VCaP (cell line): Measurements from ENCODE around the gene ZNF157.

ENCODE experiments used
- H3K27ac ChIP-seq: fragments of 450-650 bp; 2 replicates; pipeline ENCODE4 v1.5.1; 2017
- TF ChIP-seq, protein P1 (sequence below): fragments of 450-650 bp; conservative IDR thresholded peaks from 2 replicates; pipeline ENCODE4 v1.5.1; 2017; ENCODE audit warnings: mild to moderate bottlenecking, moderate library complexity

The ZNF157 gene

DNA sequence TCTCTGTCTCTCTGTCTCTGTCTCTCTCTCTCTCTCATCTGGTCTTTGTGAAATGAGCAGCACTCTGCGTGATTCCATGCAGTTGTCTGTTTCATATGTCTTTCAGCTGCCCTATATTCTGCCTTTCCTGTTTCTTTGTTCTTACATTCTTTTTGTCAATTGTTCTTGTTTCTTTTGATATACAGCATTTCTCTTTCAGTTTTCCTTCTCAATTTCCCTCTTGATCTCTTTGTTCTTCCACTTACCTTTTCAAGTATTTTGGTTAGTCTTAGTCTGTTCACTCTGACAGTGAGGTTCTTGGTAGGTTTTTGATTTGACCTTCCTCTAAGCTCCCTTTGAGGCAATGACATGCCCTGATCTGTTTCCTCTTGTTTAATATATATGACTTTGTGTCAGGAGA is 20.4 kb downstream of the ZNF157 start:
- H3K27ac ChIP-seq = no peak overlapping the region
- TF ChIP-seq, protein P1, sequence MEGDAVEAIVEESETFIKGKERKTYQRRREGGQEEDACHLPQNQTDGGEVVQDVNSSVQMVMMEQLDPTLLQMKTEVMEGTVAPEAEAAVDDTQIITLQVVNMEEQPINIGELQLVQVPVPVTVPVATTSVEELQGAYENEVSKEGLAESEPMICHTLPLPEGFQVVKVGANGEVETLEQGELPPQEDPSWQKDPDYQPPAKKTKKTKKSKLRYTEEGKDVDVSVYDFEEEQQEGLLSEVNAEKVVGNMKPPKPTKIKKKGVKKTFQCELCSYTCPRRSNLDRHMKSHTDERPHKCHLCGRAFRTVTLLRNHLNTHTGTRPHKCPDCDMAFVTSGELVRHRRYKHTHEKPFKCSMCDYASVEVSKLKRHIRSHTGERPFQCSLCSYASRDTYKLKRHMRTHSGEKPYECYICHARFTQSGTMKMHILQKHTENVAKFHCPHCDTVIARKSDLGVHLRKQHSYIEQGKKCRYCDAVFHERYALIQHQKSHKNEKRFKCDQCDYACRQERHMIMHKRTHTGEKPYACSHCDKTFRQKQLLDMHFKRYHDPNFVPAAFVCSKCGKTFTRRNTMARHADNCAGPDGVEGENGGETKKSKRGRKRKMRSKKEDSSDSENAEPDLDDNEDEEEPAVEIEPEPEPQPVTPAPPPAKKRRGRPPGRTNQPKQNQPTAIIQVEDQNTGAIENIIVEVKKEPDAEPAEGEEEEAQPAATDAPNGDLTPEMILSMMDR = no peak

GRCh38 chrX:47413179-47413594 is 42.8 kb downstream of the ZNF157 start:
- H3K27ac ChIP-seq = no peak overlapping the region
- TF ChIP-seq, protein P1 = no peak

GRCh38 chrX:47420265-47420664 is 49.9 kb downstream of the ZNF157 start:
- no peak overlapping the region for H3K27ac ChIP-seq
- TF ChIP-seq, protein P1 = no peak

DNA sequence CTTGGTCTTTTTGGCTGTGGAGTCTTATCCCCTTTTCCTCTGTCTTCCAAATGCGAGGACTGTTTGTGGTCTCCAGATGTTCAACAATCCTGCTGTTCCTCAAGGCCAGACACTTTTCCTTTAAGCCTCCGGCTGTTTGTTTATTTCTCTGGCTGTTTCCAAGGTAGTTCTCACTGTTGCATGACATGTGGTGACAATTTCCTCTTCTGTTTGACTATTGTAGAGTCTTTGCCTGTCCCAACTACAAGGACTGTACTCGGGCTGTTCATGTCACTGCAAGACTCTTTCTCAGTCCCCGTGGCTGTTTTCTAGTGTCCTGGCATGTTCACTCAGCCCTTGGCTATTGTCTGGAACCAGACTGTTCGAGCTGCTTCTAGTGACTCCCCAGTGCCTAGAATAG is 50.6 kb downstream of the ZNF157 start:
- TF ChIP-seq, protein P1 = no peak
- no peak overlapping the region for H3K27ac ChIP-seq

GRCh38 chrX:47422444-47422843 is 52.1 kb downstream of the ZNF157 start:
- TF ChIP-seq, protein P1 = no peak
- no peak overlapping the region for H3K27ac ChIP-seq

- TF ChIP-seq, protein P1 = no peak
- no peak overlapping the region for H3K27ac ChIP-seq
These were observed 60.5 kb downstream of the ZNF157 start for GRCh38 chrX:47430925-47431324.

DNA sequence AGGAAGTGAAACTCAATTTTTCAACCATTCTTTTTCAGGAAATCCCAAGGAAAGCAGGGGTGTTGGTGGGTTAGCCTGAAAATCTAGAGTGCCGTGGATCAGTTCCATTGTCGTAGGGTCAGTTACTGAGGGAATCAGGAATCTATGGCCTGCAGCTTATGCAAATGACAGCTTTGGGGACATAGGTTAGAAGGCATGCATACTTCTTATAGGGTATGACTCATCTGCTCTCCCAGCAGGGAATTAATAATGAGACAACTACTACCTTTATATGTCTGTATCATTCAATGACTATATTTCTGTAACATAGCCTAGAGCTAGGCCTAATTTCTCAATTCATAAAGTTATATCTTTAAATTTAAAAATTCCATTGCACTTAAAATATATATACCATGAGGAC is 76.1 kb downstream of the ZNF157 start:
- TF ChIP-seq, protein P1 = no peak
- H3K27ac ChIP-seq = no peak overlapping the region

DNA sequence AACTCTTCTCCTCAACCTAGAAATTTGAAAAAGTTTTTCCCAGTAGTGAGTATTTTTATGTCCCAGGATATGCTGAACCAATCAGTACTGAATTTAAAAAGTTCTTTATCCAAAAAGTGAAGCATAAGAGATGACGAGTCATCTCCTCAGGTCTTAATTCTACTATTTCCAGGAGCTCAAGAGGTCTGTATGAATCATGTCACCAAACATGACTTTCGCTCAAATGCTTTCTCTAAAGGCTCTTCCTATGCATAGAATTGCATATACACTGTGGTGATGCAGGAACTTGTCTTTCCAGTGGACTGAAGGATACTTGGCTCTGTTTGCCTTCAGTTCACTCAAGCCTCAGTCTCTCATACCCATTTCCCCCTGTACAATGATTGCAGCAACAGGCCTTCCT is 76.6 kb downstream of the ZNF157 start:
- H3K27ac ChIP-seq = no peak overlapping the region
- TF ChIP-seq, protein P1 = no peak
